Chondrocyte (in vitro differentiated cells): ENCODE measurements around the gene PIK3CG. TPM values are rescaled to one million over a fixed set of nuclear protein-coding genes. Genes with fewer than 3 reads are reported as not detected.
"Not testable (repeated sequence)": the region's sequence is repeated elsewhere in the genome, so short reads cannot be mapped to it uniquely, and the experiment has no call there.

Experiments
- DNase-seq: peaks from one replicate; pipeline ENCODE4 v3.0.0; 2021; ENCODE audit warnings: mixed read lengths, low spot score
- H3K27ac Mint-ChIP-seq: one replicate; pipeline ENCODE4 v1.8.0; 2021; ENCODE audit warnings: mild to moderate bottlenecking, moderate library complexity, mixed read lengths; ENCODE audit not compliant: unreplicated experiment
- H3K27me3 Mint-ChIP-seq: 2 replicates; pipeline ENCODE4 v1.8.0; 2021; ENCODE audit warnings: low read depth, mixed read lengths
- H3K36me3 Mint-ChIP-seq: 2 replicates; pipeline ENCODE4 v1.8.0; 2021; ENCODE audit warnings: low read depth, mixed read lengths
- H3K4me1 Mint-ChIP-seq: 2 replicates; pipeline ENCODE4 v1.8.0; 2021; ENCODE audit warnings: low read depth, mild to moderate bottlenecking, mixed read lengths
- H3K4me3 Mint-ChIP-seq: one replicate; pipeline ENCODE4 v1.8.0; 2021; ENCODE audit warnings: mild to moderate bottlenecking, moderate library complexity, mixed read lengths; ENCODE audit not compliant: unreplicated experiment
- H3K9me3 Mint-ChIP-seq: 2 replicates; pipeline ENCODE4 v1.8.0; 2021; ENCODE audit warnings: low read depth, mixed read lengths
- total RNA-seq: library from RNA; stranded (reverse); gene quantifications from 3 replicates; pipeline ENCODE4 v1.2.1, GENCODE V29; 2021
- TF ChIP-seq, protein P1 (sequence below): fragments of 200-600 bp; sonication (generic); IDR thresholded peaks from 2 replicates; pipeline ENCODE4 v1.5.0; 2021; ENCODE audit warnings: antibody characterized with exemption, mild to moderate bottlenecking, moderate library complexity

PIK3CG gene
- total RNA-seq, 1 donor from 2014 or later: not detected

- Mint-ChIP-seq H3K36me3 (no peaks in the 10 kb centered on the region), H3K27ac (no peak overlapping the region), H3K9me3 (no peaks in the 10 kb centered on the region), H3K4me1 (peaks cover 4% of the 10 kb centered on the region), H3K4me3 (no peak overlapping the region), H3K27me3 (peaks cover 15% of the 10 kb centered on the region)
- no peak for DNase-seq
- TF ChIP-seq, protein P1, sequence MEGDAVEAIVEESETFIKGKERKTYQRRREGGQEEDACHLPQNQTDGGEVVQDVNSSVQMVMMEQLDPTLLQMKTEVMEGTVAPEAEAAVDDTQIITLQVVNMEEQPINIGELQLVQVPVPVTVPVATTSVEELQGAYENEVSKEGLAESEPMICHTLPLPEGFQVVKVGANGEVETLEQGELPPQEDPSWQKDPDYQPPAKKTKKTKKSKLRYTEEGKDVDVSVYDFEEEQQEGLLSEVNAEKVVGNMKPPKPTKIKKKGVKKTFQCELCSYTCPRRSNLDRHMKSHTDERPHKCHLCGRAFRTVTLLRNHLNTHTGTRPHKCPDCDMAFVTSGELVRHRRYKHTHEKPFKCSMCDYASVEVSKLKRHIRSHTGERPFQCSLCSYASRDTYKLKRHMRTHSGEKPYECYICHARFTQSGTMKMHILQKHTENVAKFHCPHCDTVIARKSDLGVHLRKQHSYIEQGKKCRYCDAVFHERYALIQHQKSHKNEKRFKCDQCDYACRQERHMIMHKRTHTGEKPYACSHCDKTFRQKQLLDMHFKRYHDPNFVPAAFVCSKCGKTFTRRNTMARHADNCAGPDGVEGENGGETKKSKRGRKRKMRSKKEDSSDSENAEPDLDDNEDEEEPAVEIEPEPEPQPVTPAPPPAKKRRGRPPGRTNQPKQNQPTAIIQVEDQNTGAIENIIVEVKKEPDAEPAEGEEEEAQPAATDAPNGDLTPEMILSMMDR: no peak
Measured at GRCh38 chr7:106952001-106952657, 87.0 kb downstream of the PIK3CG start.

- TF ChIP-seq, protein P1: no peak
- Mint-ChIP-seq H3K9me3 (no peaks in the 10 kb centered on the region), H3K27me3 (peaks cover 15% of the 10 kb centered on the region), H3K27ac (no peak overlapping the region), H3K4me3 (no peak overlapping the region), H3K4me1 (peaks cover 4% of the 10 kb centered on the region), H3K36me3 (no peaks in the 10 kb centered on the region)
- no peak for DNase-seq
Measured at GRCh38 chr7:106952658-106953231, 87.7 kb downstream of the PIK3CG start.

DNA sequence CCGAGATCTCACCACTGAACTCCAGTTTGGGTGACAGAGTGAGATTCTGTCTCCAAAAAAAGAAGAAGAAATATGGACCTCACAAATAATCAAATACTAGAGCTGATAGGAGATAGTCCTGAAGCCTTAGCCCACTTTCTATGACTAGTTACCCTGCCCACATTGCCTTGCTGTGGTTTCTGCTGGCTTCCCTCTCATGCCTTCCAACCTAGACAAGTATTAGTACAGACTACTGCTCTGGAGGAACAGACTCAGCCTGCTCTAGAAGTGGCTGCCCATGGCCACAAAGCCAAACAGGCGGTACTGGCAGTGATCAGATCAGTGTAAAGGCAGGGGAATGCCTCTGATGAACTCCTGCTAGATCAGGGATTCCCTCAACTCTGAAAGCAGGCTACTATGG, 89.8 kb downstream of the PIK3CG start:
- H3K36me3 Mint-ChIP-seq: no peaks in the 10 kb centered on the region
- no peak overlapping the region for H3K27ac Mint-ChIP-seq
- DNase-seq: no peak
- no peak overlapping the region for H3K4me3 Mint-ChIP-seq
- no peaks in the 10 kb centered on the region for H3K9me3 Mint-ChIP-seq
- TF ChIP-seq, protein P1: no peak
- H3K4me1 Mint-ChIP-seq: peaks cover 4% of the 10 kb centered on the region
- H3K27me3 Mint-ChIP-seq: peaks cover 3% of the 10 kb centered on the region

DNA sequence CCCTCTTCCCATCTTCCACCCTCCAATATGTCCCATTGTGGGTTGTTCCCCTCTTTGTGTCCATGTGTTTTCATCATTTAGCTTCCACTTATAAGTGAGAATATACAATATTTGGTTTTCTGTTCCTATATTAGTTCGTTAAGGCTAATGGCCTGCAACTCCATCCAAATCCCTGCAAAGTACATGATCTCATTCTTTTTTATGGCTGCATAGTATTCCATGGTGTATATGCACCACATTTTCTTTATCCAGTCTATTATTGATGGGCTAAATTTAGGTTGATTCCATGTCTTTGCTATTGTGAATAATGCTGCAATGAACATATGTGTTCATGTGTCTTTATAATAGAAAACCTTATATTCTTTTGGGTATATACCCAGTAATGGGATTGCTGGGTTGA, 90.8 kb downstream of the PIK3CG start:
- not testable (repeated sequence) for H3K27me3 Mint-ChIP-seq, H3K4me3 Mint-ChIP-seq, H3K4me1 Mint-ChIP-seq, H3K9me3 Mint-ChIP-seq, H3K27ac Mint-ChIP-seq, H3K36me3 Mint-ChIP-seq, DNase-seq

Other genes starting within 250 kb of the PIK3CG start
- gene CCDC71L, start 204.1 kb upstream of the PIK3CG start, total RNA-seq: 22.0 to 24.5 TPM (median 23.1 TPM) in 3 replicates
- gene PRKAR2B, start 179.4 kb downstream of the PIK3CG start, total RNA-seq: 0.69 to 2.0 TPM (median 0.87 TPM) in 3 replicates